ENCODE data around the gene NFYC. TPM values are rescaled to one million over a fixed set of nuclear protein-coding genes. Genes with fewer than 3 reads are reported as not detected.

NFYC gene
- total RNA-seq, 1 donor from 2014 or later, result 65.9 TPM

DNA sequence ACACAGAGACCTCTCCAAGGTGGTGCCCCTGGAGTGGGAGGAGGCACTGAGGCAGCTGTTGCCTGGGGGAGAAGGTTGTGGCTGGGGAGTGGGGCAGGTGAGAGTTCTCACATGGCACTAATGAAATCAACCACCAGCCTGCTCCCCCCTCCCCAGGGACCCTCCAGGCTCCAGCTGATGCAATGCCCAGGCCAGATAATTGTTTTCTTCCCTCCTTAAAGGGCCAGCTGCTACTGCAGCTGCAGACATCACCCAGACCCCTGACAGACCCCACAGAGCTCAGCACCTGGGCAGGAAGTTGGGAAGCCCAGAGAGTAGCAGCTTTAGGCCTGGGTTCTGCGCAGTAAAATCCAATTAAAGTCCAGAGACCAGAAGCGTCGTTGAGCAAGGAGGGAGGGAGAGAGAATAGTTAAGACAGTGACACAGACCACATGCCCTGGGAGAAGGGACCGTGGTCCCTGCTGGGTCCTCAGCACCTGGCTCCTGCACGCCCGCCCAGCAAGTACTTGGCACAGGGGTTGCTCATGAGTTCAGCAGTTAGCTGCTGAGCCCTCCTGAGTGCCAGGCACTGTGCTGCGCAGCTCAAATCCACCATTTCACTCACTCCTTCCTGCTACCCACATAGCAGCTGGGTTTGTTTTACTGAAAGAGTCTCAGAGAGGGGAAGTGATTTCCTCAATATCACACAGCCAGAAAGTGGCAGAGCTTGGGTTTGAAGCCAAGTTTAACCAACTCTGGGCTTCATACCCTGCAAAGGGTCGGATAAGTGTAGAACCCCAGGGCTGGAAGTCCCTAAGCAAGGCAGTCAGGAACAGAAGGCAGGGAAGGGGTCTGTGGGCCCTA lies 28.0 kb upstream of the NFYC start:
- DNase-seq (no peak), ATAC-seq (ENCODE audit: poor library complexity) (no peak)
- intact Hi-C loops (cut with DNase I), result no loop called here

DNA sequence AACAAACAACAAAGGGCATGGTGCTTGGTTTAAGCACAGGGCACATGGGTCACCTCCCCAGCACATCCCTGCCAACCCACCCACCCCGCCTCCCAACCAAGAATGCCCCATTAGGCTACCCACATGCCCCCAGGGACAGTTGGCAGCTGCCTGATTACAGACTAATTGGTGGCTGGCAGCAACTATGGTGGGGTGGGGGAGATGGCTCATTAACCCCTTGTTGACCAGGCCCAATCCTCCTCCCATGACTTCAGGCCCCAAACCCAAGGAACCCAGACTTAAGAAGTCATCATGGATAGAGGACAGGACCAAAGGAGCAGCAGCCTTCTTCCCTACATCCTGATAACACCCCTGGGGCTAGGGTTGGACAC lies 27.4 kb upstream of the NFYC start:
- no peak for ATAC-seq (ENCODE audit: poor library complexity)
- intact Hi-C loops (cut with DNase I), result no loop called here
- DNase-seq, result no peak

DNA sequence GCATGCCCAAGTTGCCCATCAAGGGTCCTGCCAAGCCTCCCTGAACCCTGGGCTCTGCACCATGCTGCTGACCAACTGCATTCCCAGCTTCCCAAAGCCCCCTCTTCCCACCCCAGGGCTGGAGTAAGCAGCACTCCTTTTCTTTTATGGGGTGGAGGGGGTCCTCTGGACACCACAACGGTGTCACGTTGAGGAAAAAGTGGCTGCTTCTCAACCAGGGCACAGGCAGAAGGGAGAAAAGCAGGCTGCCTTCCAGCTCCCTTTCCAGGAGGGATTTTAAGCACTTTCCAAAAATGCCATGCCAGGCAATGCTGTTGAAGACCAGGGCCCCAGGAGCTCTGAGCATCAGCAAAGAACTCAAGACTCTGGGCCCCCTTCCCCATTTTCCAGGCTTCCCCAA lies 26.7 kb upstream of the NFYC start:
- ATAC-seq (ENCODE audit: poor library complexity) (no peak), DNase-seq (no peak)
- intact Hi-C loops (cut with DNase I), result loop anchor here (5.0 kb wide), 1 partner anchor 37 kb away; no protein-coding TSS in a partner anchor

DNA sequence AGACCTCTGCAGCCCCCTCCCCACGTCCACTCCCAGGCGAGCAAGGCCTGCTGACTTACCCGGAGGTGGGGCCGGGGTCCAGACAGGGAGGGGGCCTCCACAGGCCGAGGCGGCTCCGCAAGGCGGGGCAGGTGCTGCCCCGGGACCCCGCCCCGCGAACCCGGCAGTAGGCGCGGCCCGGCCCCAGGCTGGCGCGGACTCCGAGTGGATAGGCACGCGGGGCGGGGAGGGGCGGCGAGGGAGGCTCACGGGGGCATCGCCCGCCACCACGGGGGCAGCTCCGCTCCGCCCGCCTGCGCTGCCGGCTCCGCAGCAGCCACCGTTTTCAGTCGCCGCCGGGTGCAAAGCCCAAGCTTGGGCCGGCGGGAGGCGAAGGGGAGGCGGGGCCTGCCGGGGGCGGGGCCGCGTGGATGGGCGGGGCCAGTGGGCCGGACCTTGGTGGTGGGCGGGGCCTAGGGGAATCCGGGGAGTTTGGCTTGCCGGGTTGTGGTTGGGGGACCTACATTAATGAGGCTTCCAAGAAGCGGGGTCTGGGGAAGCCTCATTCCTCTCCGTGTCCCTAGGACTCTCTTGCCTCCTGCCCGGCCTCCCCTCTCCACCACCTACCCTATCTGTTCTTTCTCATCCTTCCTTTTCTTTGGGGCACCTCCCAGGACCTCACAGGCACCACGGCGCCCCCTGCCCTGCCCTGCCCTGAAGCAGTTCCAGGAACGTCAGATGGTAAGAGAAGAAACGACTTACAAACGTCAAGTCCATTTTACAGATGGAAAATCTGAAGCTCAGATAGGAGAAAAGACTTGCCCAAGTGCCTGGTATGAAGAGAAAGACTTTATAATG lies 26.0 kb upstream of the NFYC start, which contains the start of gene RIMS3:
Gene RIMS3 (minus strand): TSS at position 348 of the 837 bp plus-strand sequence. CDS start 23,757 bp downstream, outside the sequence.
- intact Hi-C loops (cut with DNase I), result loop anchor here (5.0 kb wide), 1 partner anchor 38 kb away; no protein-coding TSS in a partner anchor
- ATAC-seq (ENCODE audit: poor library complexity) (peak; percentile 97), DNase-seq (peak; percentile 88)

DNA sequence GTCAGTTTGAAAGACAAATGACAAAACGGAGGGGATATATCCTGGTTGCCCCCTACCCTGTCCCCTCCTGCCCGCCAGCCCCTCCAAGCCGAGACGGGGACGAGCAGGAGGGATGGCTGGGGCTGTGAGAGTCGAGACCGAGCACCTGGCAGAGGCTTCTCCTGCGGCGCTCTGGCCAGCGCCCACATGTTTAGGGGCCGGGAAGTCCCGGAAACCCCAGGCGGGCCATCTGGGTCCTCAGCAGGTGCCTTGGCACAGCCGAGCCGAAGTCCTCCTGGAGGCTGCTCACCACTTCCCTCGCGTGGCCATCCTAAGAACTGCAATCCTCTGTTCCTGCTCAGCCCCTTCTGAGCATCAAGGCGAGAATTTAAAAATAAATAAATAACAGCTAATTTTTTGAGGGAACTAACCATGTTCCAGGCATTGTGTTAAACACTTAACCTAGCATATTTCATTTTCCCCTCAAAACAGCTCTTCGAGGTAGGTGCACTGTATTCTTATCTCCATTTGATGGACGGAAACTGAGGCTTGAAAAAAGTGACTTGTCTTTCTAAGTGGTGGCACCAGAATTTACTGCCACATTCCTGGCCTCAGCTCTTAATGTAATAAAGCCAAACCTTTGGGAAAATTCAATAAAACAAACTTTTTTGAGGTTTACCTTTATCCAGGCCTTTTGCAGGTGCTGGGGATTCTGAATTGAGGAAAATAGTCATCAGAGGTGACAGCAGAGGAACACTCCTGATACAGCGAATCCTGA lies 22.6 kb upstream of the NFYC start:
- intact Hi-C loops (cut with DNase I), result loop anchor here (5.0 kb wide), 1 partner anchor 42 kb away; no protein-coding TSS in a partner anchor
- DNase-seq, result peak; percentile 83
- ATAC-seq (ENCODE audit: poor library complexity), result peak; percentile 67

DNA sequence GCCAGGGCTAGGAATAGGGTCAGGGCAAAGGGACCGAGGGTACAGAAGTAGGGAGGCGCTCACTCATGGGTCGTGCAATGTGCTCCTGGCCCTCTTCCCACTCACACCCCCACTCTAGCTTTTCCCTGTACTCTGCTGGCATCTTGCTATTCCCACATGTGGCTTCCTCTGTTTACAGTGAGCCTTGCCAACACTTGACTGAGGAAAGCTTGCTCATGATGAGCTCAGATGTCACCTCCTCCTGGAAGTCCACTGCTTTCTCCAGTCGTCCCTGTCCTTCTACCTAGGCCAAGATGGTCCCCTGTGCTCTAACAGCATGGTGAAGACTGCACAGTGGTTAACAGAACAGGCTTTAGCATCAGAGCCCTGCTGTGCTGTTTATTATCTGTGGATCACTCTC lies 18.1 kb upstream of the NFYC start:
- ATAC-seq (ENCODE audit: poor library complexity), result no peak
- DNase-seq, result no peak
- intact Hi-C loops (cut with DNase I), result no loop called here

DNA sequence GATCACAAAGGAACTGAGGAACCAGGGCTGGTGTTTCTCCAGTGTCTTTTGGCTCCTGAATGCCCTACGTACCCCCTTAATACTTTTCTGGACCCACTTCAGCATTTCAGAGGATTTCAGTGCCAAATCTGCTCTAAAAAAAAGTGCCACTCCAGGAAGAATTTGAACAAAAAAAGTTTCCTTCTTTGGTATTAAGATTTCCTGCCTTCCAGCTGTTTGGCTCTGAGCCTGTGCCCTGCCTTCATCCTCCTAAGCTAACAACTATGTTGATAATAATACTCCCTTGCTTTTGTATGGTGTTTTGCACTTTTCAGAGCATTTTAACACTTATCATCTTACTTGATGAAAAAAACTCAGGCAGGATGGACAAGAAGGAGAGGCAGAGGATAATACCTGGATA lies 15.0 kb upstream of the NFYC start:
- intact Hi-C loops (cut with DNase I), result no loop called here
- ATAC-seq (ENCODE audit: poor library complexity) (no peak), DNase-seq (no peak)

DNA sequence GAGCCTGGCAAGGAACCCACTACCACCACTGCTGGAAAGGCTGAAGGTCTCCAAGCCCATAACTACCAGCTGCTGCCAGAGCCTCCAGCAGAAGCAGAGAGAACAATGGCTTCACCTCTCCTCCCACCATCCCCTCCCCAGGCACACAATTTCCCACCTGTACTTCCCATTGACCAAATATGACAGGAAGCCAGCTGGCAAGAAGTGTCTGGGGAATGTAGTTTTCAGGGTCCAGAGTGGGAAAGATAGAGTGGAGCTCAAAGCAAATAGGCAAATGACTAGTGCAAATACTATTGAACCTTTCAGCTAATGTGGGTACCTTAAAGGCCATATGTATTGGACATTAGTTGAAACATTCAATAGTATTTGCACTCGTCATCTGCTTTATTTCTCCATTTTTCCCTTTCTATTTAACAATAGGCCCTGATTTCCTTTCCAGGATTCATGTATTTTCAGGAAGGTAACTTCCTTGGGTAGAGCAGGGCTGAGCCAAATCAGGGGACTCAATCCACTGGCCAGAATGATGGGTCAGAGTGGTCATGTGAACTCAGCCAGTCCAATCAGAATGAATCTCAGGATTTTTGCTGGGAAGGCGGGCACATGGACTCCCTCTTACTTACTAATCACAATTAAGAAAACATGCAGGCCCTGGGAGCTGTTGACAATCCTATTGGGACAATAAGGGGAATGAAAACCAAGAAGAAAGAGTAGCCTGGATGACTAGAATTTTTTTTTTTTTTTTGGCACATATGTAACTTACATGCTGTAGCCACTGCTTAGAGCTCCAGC lies 12.1 kb upstream of the NFYC start:
- no peak for DNase-seq
- ATAC-seq (ENCODE audit: poor library complexity), result no peak
- intact Hi-C loops (cut with DNase I), result no loop called here

DNA sequence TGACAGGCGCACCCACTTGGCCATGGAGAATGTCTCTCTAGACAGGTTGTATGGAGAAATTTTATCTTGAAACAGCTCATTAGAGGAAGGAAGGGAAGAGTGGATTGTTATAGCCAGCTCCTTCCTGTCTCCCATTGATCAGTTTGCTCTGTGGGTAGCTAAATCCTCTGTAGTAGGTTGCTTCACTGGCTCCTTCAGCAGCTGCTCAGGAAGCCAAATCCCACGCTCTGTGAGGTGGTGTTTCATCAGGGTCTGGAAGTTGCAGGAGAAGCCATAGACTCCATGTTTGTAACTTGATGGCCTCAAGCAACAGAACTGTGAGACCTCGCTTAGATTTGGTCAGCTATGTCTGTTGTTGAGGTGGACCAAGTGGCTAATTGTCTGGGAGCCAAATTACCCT lies 6.8 kb upstream of the NFYC start:
- DNase-seq (no peak), ATAC-seq (ENCODE audit: poor library complexity) (no peak)
- intact Hi-C loops (cut with DNase I), result no loop called here

DNA sequence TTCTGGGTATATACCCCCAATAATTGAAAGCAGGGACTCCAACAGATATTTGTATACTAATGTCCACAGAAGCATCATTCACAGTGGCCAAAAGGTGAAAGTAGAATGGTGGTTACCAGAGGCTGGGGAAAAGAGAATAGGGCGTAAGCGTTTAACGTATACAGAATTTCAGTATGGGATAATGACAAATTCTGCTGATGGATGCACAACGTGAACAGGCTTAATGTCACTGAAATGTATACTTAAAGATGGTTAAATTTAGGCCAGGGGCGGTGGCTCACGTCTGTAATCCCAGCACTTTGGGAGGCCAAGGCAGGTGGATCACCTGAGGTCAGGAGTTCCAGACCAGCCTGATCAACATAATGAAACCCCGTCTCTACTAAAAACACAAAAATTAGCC lies 4.4 kb upstream of the NFYC start:
- DNase-seq, result no peak
- no peak for ATAC-seq (ENCODE audit: poor library complexity)
- intact Hi-C loops (cut with DNase I), result no loop called here

DNA sequence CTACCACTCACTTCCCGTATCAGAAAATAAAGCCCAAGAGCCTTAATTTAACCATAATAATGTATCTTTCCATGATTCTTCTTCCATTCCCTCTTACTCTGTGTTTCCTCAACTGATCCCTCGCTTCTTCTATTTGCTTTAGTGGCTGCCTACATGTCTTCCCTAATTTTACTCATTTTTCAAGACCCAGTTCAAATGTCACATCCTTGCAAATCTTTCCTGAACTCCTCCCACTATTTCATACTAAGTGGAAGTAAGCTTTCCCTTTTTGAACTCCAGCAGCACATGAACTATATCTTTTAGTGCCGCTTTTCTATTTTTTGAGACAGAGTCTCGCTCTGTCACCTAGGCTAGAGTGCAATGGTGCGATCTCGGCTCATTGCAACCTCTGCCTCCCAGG lies 3.8 kb upstream of the NFYC start:
- DNase-seq (no peak), ATAC-seq (ENCODE audit: poor library complexity) (no peak)
- intact Hi-C loops (cut with DNase I), result no loop called here

DNA sequence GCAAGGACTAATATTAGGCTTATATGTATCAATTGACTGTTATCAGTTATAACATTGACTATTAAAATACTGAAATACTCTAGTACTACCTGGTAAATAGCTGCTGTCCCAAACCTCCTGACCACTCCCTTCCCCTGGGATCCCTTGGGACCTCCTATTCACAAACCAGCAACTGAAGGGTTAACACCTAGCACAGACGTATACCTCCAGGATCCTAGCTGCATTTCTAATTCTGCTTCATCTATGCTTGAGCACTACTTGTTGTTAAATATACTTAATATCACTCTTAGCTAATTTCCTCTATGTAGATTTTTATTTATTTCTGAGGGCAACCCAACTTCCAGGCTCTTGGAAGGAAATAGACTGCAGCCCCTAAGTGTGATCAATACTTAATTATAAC lies 1.8 kb upstream of the NFYC start:
- ATAC-seq (ENCODE audit: poor library complexity), result no peak
- intact Hi-C loops (cut with DNase I), result no loop called here
- DNase-seq, result no peak

DNA sequence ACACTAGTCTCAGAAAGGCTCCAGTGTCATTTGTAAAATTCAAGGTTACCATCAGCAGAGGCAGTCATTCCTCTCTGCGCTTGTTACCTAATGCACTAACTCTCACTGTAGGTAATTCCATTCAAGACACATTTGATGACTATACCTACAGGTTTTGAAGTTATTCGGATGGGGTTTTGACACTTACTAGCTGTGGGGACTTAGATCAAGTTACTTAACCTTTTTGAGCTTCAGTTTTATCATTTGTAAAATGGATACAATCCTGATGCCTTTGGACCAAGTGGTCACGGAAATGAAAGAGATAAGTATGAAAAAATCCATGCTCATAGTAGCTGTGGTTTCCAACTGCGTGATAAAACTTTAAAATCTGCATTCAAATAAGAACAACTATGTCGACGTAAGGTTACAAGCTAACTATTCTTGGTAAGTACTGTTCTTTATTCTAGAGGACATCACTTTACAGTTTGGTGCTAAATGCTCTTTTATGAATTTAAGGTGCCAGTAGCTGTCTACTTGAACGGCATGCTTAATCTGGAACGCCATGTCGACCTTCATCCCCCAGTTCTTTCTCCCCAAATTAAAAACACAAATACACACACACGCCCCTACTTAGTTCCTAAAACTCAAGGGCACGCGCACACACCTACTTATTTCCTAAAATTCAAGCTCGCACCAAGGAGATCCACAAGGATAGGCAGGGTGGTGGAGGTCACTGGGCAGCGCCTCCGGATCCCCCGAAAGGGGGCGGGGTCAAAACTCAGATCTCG lies 550 bp upstream of the NFYC start:
- intact Hi-C loops (cut with DNase I), result no loop called here
- DNase-seq (no peak), ATAC-seq (ENCODE audit: poor library complexity) (no peak)

DNA sequence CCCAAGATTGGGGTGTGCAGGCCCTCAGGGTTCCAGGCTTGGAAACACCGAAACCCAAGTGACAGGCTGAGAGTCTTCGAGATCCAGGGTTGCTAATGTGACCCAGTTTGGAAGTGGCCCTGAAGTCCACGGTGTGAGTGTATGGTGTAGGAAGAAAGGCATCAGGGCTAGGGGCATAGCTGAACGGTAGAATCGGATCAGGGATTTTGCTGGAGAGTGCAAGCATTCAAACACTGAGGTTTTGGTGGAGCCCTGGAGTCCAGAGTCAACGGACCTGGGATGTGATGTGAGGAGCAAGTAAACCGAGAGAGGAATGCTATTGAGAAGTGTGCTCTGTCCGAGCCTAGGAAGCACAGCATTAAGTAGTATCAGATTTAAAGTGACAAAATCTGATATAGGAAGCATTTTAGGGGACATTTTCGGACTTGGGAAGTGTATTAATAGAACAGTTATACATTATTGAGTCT lies 958 bp downstream of the NFYC start:
- intact Hi-C loops (cut with DNase I), result no loop called here
- DNase-seq, result no peak
- ATAC-seq (ENCODE audit: poor library complexity), result no peak

DNA sequence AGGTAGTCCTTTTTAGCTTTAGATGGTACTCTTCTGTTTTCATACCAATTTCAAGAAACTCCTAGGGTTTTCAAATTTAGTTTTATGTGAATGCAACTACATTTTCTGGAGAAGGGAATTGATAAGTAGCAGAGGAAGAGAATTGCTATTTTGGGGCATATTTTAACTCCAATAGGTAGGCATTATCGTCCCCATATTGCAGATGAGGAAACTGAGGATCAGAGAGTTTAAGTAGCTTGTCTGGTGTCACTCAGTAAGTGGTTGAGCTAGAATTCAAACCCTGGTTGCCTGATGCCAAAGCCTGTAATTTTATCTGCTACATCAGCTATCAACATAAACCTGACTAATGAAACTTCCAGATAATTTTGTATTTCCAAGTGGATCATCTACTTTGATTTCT lies 1.9 kb downstream of the NFYC start:
- DNase-seq, result no peak
- intact Hi-C loops (cut with DNase I), result no loop called here
- no peak for ATAC-seq (ENCODE audit: poor library complexity)

DNA sequence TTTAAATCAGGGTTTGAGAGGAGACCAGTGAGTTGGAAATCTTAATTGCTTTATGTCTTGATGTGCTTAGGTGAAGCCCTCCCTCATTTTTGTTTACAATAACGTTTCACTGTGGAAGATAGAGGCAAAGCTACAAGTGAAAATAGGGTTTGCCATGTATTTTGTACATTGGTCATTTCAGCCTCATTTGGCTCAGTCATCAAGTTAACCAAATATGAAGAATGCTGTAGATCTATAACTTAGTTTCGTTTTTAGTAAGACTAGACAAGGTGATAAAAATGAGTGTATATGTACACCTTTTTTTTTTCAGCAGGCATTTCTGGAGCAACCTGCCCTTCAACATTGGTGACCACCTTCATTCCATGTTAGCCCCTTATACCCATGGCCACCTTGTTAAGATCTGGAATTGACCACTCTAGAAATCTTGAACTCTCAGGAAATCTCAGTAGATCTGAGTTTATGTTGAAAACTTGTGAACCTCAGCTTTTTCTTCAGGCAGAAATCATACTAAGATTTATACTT lies 2.9 kb downstream of the NFYC start:
- DNase-seq, result no peak
- intact Hi-C loops (cut with DNase I), result no loop called here
- no peak for ATAC-seq (ENCODE audit: poor library complexity)

DNA sequence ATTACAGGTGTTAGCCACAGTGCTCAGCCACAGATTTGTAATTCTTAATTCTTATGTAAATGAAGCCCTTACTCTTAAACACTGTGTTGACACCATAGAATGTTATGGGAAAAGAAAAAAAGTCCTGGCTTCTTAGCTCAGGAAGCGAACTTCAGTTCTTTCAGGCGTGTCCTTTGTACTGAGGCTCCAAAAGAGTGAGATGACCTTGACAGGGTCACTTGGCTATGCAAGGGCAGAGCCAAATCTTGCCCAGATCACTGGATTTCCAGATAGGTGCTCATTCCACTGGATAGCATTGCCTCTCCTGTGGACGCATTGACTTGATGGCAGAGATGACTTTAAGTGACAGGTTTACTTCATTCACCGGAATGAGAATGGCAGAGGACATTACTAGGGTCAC lies 4.8 kb downstream of the NFYC start:
- intact Hi-C loops (cut with DNase I), result no loop called here
- no peak for ATAC-seq (ENCODE audit: poor library complexity)
- no peak for DNase-seq
